GM12878 (cell line): ENCODE results near the gene MBOAT2. TPM values are rescaled to one million over a fixed set of nuclear protein-coding genes. Genes with fewer than 3 reads are reported as not detected.

Experiments
- ATAC-seq: fragments of 200-7000 bp; cut with Tn5 transposase; 3 replicates; pipeline ENCODE4 v1.9.1; 2020; ENCODE audit warnings: mild to moderate bottlenecking, moderate library complexity
- BruUV-seq: library from RNA; stranded (reverse); fragments of 400-500 nt; replicated peaks from 2 replicates; lab custom pipeline; 2021; lab: Mats Ljungman, UMichigan
- CTCF ChIA-PET: fragments of 300-600 bp; sonication (Branson Sonifier 250); formaldehyde crosslinking; extraction: SDS; loops from one replicate; lab custom pipeline; 2021; ENCODE audit warnings: inconsistent platforms; lab: Yijun Ruan, JAX
- POLR2A ChIA-PET: fragments of 350-600 bp; formaldehyde crosslinking; extraction: SDS; loops from one replicate; lab custom pipeline; 2021; ENCODE audit warnings: inconsistent platforms; lab: Charles Lee
- RAD21 ChIA-PET: fragments of 300-600 bp; sonication (Branson Sonifier 250); formaldehyde crosslinking; loops from one replicate; lab custom pipeline; 2023; ENCODE audit warnings: antibody characterized with exemption; ENCODE audit not compliant: unreplicated experiment; lab: Charles Lee
- SMC1A ChIA-PET: fragments of 300-600 bp; sonication (Branson Sonifier 250); formaldehyde crosslinking; loops from one replicate; lab custom pipeline; 2023; ENCODE audit not compliant: unreplicated experiment, uncharacterized antibody; lab: Charles Lee
- DNase-seq: peaks from one replicate; pipeline ENCODE4 v3.0.0-alpha.2; 2011; ENCODE audit warnings: low read depth, low spot score
- FAIRE-seq: peaks from 3 replicates; lab custom pipeline; 2011; peaks lifted over from hg19 to GRCh38; lab: Jason Lieb, UNC
- H2AFZ ChIP-seq: 2 replicates; pipeline ENCODE4 v1.6.0; 2011; ENCODE audit warnings: low read depth, low read length, control low read depth; ENCODE audit not compliant: control insufficient read depth
- H3K27ac ChIP-seq: 2 replicates; pipeline ENCODE4 v1.5.1; 2011; ENCODE audit warnings: control low read depth; ENCODE audit not compliant: control insufficient read depth, insufficient read depth
- H3K27me3 ChIP-seq, 2 experiments: replicated peaks in 1 of 2; 2 replicates each; pipeline versions ENCODE4 v1.6.0 to v1.6.1; 2011; ENCODE audit warnings: low read length in 1 of 2; ENCODE audit not compliant: control insufficient read depth in 2 of 2, insufficient read depth in 2 of 2
- H3K36me3 ChIP-seq, 2 experiments: 2 replicates each; pipeline ENCODE4 v1.5.1; 2011; ENCODE audit warnings: low read length in 1 of 2; ENCODE audit not compliant: control insufficient read depth in 2 of 2, insufficient read depth in 2 of 2
- H3K4me1 ChIP-seq: 2 replicates; pipeline ENCODE4 v1.6.1; 2011; ENCODE audit warnings: mild to moderate bottlenecking, low read length, moderate library complexity, mixed read lengths; ENCODE audit not compliant: control insufficient read depth, insufficient read depth
- H3K4me2 ChIP-seq: 2 replicates; pipeline ENCODE4 v1.6.0; 2011; ENCODE audit warnings: control low read depth; ENCODE audit not compliant: control insufficient read depth, insufficient read depth
- H3K4me3 ChIP-seq: fragments of 200-600 bp; sonication (generic); 2 replicates; pipeline ENCODE4 v1.5.1; 2016
- H3K79me2 ChIP-seq: 2 replicates; pipeline ENCODE4 v1.6.0; 2011; ENCODE audit warnings: low read length; ENCODE audit not compliant: control insufficient read depth, insufficient read depth
- H3K9ac ChIP-seq: 2 replicates; pipeline ENCODE4 v1.8.0; 2011; ENCODE audit warnings: low read length, control low read depth, mixed read lengths; ENCODE audit not compliant: control insufficient read depth, insufficient read depth
- H3K9me3 ChIP-seq: replicated peaks from 3 replicates; pipeline ENCODE4 v1.5.1; 2011; ENCODE audit warnings: mild to moderate bottlenecking, low read length; ENCODE audit not compliant: control insufficient read depth, insufficient read depth
- H4K20me1 ChIP-seq: 2 replicates; pipeline ENCODE4 v1.6.0; 2011; ENCODE audit not compliant: control insufficient read depth, insufficient read depth
- CBX3 ChIP-seq: fragments of 200-600 bp; sonication (generic); IDR thresholded peaks from 2 replicates; pipeline ENCODE4 v1.6.1; 2016; ENCODE audit warnings: low read depth, borderline replicate concordance
- IKZF1 ChIP-seq: fragments of 450-650 bp; conservative IDR thresholded peaks from 2 replicates; pipeline ENCODE4 v1.6.1; 2017; ENCODE audit warnings: antibody characterized with exemption, mild to moderate bottlenecking
- MXI1 ChIP-seq: fragments of 150-350 bp; IDR thresholded peaks from 2 replicates; pipeline ENCODE4 v1.6.1; 2011; ENCODE audit warnings: low read depth, mild to moderate bottlenecking, inconsistent platforms, low read length, improper control_type of control experiment
- NFIC ChIP-seq: IDR thresholded peaks from 2 replicates; pipeline ENCODE4 v1.6.1; 2012; ENCODE audit warnings: low read depth, mild to moderate bottlenecking, inconsistent platforms, low read length, moderate library complexity
- NFXL1 ChIP-seq: fragments of 450-650 bp; IDR thresholded peaks from 2 replicates; pipeline ENCODE4 v1.6.1; 2017; ENCODE audit warnings: antibody characterized with exemption, mild to moderate bottlenecking, borderline replicate concordance
- NRF1 ChIP-seq: conservative IDR thresholded peaks from 2 replicates; pipeline ENCODE4 v1.6.1; 2011; ENCODE audit warnings: mild to moderate bottlenecking, low read depth, low read length, improper control_type of control experiment
- TCF12 ChIP-seq: IDR thresholded peaks from 2 replicates; pipeline ENCODE4 v1.6.1; 2011; ENCODE audit warnings: low read depth, mild to moderate bottlenecking, low read length
- YBX1 ChIP-seq: fragments of 450-650 bp; IDR thresholded peaks from 2 replicates; pipeline ENCODE4 v1.6.1; 2016; ENCODE audit warnings: antibody characterized with exemption
- ZBED1 ChIP-seq: IDR thresholded peaks from 2 replicates; pipeline ENCODE4 v1.6.1; 2016; ENCODE audit warnings: borderline replicate concordance
- WGBS: methylation state at CpG from one replicate; pipeline ENCODE4 v1.1.6; 2016; ENCODE audit warnings: low lambda C conversion rate; ENCODE audit not compliant: insufficient replicate concordance, insufficient coverage; ENCODE audit errors: missing lambda C conversion rate; 5-methylcytosine and 5-hydroxymethylcytosine counted together
- in situ Hi-C: fragments of 300-500 bp; cut with MboI; formaldehyde crosslinking; loops from 9 replicates; pipeline ENCODE4 v1.14.3; 2018; ENCODE audit warnings: mixed read lengths
- intact Hi-C: fragments of 100-400 bp; cut with micrococcal nuclease; formaldehyde crosslinking; loops from one replicate; pipeline ENCODE4 v1.14.2; 2022; ENCODE audit not compliant: unreplicated experiment
- polyA plus RNA-seq, 11 experiments: library from polyadenylated mRNA; depleted of rRNA in 4 of 11; unstranded in 6 of 11; stranded (reverse) in 5 of 11; fragments of >200 nt; fragmentation: Nextera tagmentation in 4 of 11; fragmentation: Illumina TruSeq in 1 of 11; extraction: Ambion mirVana in 4 of 11; extraction: Trizol in 1 of 11; gene quantifications; 1 replicate in 1 of 11; 2 replicates in 10 of 11; pipeline versions ENCODE4 v1.2.1 to v1.2.3, GENCODE V29; 2011 to 2016; ENCODE audit warnings: inconsistent platforms in 2 of 11, missing spikeins in 2 of 11, low read depth in 1 of 11
- total RNA-seq, 4 experiments: library from RNA; depleted of rRNA in 3 of 4; stranded (reverse); fragments of >200 nt in 3 of 4; fragmentation: Illumina TruSeq in 1 of 4; extraction: Trizol in 1 of 4; gene quantifications; 2 replicates each; pipeline versions ENCODE4 v1.2.1 to v1.2.3, GENCODE V29; 2013 to 2021
- TF ChIP-seq, protein P1 (sequence below): IDR thresholded peaks from 2 replicates; pipeline ENCODE4 v1.6.1; 2012; ENCODE audit warnings: low read depth, low read length, improper control_type of control experiment

MBOAT2 gene
- total and polyA plus RNA-seq, 10 of the 15 experiments (the other 5 are each of a cell fraction or from before 2014, with no cell fraction given), result 0.08 to 40.6 (median 1.8) TPM

DNA sequence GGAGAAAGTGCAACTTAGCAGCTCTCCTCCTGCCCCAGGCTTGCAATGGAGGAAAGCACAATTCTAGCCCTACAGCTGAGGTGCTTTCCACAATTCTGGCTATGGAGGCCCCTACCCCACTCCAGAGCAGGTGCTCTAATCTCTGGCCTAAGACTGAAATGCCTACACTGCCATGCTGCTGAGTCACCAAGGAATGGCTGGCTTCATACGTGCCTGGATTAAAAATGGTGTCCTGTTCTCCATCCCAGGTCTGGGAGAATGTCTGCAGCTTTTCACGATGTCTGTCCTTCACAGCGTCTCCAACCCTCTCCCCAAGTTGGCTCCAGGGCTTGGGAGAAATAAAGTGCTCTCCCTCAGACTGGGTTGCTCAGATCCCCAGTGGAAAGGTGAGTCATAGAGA, 48.5 kb downstream of the MBOAT2 start (continued):
- TF ChIP-seq, protein P1, sequence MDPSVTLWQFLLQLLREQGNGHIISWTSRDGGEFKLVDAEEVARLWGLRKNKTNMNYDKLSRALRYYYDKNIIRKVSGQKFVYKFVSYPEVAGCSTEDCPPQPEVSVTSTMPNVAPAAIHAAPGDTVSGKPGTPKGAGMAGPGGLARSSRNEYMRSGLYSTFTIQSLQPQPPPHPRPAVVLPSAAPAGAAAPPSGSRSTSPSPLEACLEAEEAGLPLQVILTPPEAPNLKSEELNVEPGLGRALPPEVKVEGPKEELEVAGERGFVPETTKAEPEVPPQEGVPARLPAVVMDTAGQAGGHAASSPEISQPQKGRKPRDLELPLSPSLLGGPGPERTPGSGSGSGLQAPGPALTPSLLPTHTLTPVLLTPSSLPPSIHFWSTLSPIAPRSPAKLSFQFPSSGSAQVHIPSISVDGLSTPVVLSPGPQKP, result no peak
- TF ChIP-seq YBX1, result no peak
- TF ChIP-seq TCF12, result no peak
- no peak for TF ChIP-seq CBX3
- no peak for TF ChIP-seq NFIC
- TF ChIP-seq, all 136 proteins: peak for 0

DNA sequence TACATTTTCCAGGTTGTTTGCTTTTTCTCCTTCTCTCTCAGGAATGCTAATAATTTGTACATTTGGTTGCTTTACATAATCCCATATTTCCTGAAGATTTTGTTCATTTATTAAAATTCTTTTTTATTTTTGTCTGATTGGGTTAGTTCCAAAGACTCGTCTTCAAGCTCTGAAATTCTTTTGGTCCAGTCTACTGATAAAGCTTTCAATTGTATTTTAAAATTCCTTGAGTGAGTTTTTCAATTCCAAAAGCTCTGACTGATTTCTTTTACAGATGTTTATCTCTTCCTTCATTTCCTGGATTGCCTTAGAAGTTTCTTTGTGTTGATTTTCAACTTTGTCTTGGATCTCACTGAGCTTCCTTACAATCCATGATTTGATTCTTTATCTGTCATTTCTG, 50.0 kb downstream of the MBOAT2 start:
- no peak overlapping the region for H3K9ac ChIP-seq
- H4K20me1 ChIP-seq, result no peaks in the 10 kb centered on the region
- ChIA-PET RAD21 (no interaction called here), SMC1A (no interaction called here), POLR2A (no interaction called here)
- in situ Hi-C loops (no loop called here), intact Hi-C loops (no loop called here)
- H3K4me2 ChIP-seq, result no peak overlapping the region
- H2AFZ ChIP-seq, result no peak overlapping the region
- ATAC-seq, result no peak
- H3K36me3 ChIP-seq, result peaks cover 0 to 10% of the 10 kb centered on the region in 2 experiments; a peak in 3 of 4 replicates
- H3K9me3 ChIP-seq, result peaks cover 17% of the 10 kb centered on the region; the same call in 2 of the 3 replicates
- no peak for DNase-seq
- no peaks in the 10 kb centered on the region for H3K79me2 ChIP-seq
- H3K4me3 ChIP-seq, result no peak overlapping the region
- no TSS peak for BruUV-seq
- H3K27me3 ChIP-seq, result no peaks in the 10 kb centered on the region
- H3K27ac ChIP-seq, result no peak overlapping the region
- no peak for TF ChIP-seq NRF1
- TF ChIP-seq IKZF1, result no peak
- no peak for TF ChIP-seq ZBED1
- no peak for TF ChIP-seq NFXL1
- TF ChIP-seq MXI1, result no peak
- TF ChIP-seq, all 136 proteins: peak for 0
- no peak for FAIRE-seq
- H3K4me1 ChIP-seq, result no peaks in the 10 kb centered on the region
- CTCF ChIA-PET, result interaction anchor here (0.8 kb wide), 1 partner anchor 23 kb away, joined by 3 read pairs; no protein-coding TSS in a partner anchor
- 44% methylated on average over 1 of the region's 1 CpG for WGBS
